Body of pancreas (tissue), 4 donors: Measurements from ENCODE around the gene INSIG2. TPM values are rescaled to one million over a fixed set of nuclear protein-coding genes. Genes with fewer than 3 reads are reported as not detected.

Source experiments
- ATAC-seq: fragments of 150-250 bp; one replicate; pipeline ENCODE4 v1.9.1; 2016
- DNase-seq, 4 donors: peaks; one replicate each; pipeline ENCODE4 v3.0.0-alpha.2; 2019
- H3K27ac ChIP-seq, 4 donors: fragments of 200-600 bp; sonication (generic); 1 replicate in 3 of 4; 2 replicates in 1 of 4; pipeline versions ENCODE4 v1.5.1 to v1.6.1; 2016 to 2019; ENCODE audit warnings: mild to moderate bottlenecking in 1 of 4, mixed read lengths in 1 of 4, moderate library complexity in 1 of 4
- H3K27me3 ChIP-seq, 2 donors: fragments of 200-600 bp; sonication (generic); one replicate each; pipeline ENCODE4 v1.6.0; 2016; ENCODE audit warnings: mild to moderate bottlenecking in 1 of 2
- H3K36me3 ChIP-seq, 2 donors: fragments of 200-600 bp; sonication (generic); replicated peaks in 1 of 2; 2 replicates each; pipeline ENCODE4 v1.5.1; 2016; ENCODE audit warnings: low read depth in 2 of 2; ENCODE audit not compliant: insufficient read depth in 1 of 2
- H3K4me1 ChIP-seq: fragments of 200-600 bp; sonication (generic); one replicate; pipeline ENCODE4 v1.6.0; 2016
- H3K4me3 ChIP-seq, 2 donors: fragments of 200-600 bp; sonication (generic); 1 replicate in 1 of 2; 2 replicates in 1 of 2; pipeline ENCODE4 v1.5.1; 2016 to 2019
- H3K9me3 ChIP-seq, 3 donors: fragments of 200-600 bp; sonication (generic); 1 replicate in 2 of 3; 2 replicates in 1 of 3; pipeline ENCODE4 v1.5.1; 2016
- CTCF ChIP-seq, 7 experiments: fragments of 450-650 bp in 4 of 7; fragments of 200-600 bp in 3 of 7; sonication (generic) in 3 of 7; IDR thresholded peaks; one replicate each; pipeline ENCODE4 v1.5.1; 2016 to 2019; ENCODE audit warnings: antibody characterized with exemption in 7 of 7
- POLR2A ChIP-seq, 3 donors: fragments of 450-650 bp; IDR thresholded peaks; one replicate each; pipeline ENCODE4 v1.6.1; 2016; ENCODE audit warnings: antibody characterized with exemption in 3 of 3, mild to moderate bottlenecking in 2 of 3
- whole genome bisulfite sequencing, 2 donors: methylation state at CpG; one replicate each; pipeline ENCODE4 v1.1.5; 2017; 5-methylcytosine and 5-hydroxymethylcytosine counted together
- intact Hi-C: fragments of 100-400 bp; cut with DNase I; formaldehyde crosslinking; loops from one replicate; pipeline ENCODE4 v1.15.1; 2023
- total RNA-seq, 2 donors: library from RNA; depleted of rRNA; stranded (reverse); fragments of >200 nt; gene quantifications; one replicate each; pipeline ENCODE4 v1.1.0, GENCODE V29; 2016

INSIG2 gene
- total RNA-seq, 2 donors from 2014 or later = 3.6 to 25.4 TPM

- DNase-seq = no peak
- 64 to 76% methylated on average over 2 of the region's 2 CpGs for WGBS, 2 donors
- Histone ChIP-seq H3K9me3 (no peaks in the 10 kb centered on the region), H3K36me3 (no peaks in the 10 kb centered on the region), H3K27me3 (no peaks in the 10 kb centered on the region), H3K27ac (no peak overlapping the region), H3K4me1 (peaks cover 12% of the 10 kb centered on the region), H3K4me3 (no peak overlapping the region)
- no peak for ATAC-seq
- intact Hi-C loops = no loop called here
- TF ChIP-seq POLR2A (IDR thresholded peaks at IDR 0.05) (no peak), CTCF (IDR thresholded peaks at IDR 0.05) (no peak)
Observed at GRCh38 chr2:118052474-118052873, 35.8 kb upstream of the INSIG2 start.

- Histone ChIP-seq H3K36me3 (no peaks in the 10 kb centered on the region), H3K27me3 (no peaks in the 10 kb centered on the region), H3K4me1 (peaks cover 7% of the 10 kb centered on the region), H3K4me3 (no peak overlapping the region), H3K27ac (no peak overlapping the region), H3K9me3 (no peaks in the 10 kb centered on the region)
- 68 to 79% methylated on average over 7 of the region's 7 CpGs for WGBS, 2 donors
- TF ChIP-seq CTCF (IDR thresholded peaks at IDR 0.05) (no peak), POLR2A (IDR thresholded peaks at IDR 0.05) (no peak)
- ATAC-seq = no peak
- intact Hi-C loops = no loop called here
- no peak for DNase-seq
Observed at GRCh38 chr2:118053681-118054080, 34.6 kb upstream of the INSIG2 start.

- DNase-seq (no peak), ATAC-seq (no peak)
- peaks cover 7% of the 10 kb centered on the region for H3K4me1 ChIP-seq
- no peak overlapping the region for H3K27ac ChIP-seq
- no peaks in the 10 kb centered on the region for H3K27me3 ChIP-seq
- 31 to 46% methylated on average over 3 of the region's 3 CpGs for WGBS, 2 donors
- H3K36me3 ChIP-seq = no peaks in the 10 kb centered on the region
- H3K9me3 ChIP-seq = no peaks in the 10 kb centered on the region
- intact Hi-C loops = no loop called here
- TF ChIP-seq POLR2A (IDR thresholded peaks at IDR 0.05) (no peak), CTCF (IDR thresholded peaks at IDR 0.05) (no peak)
- H3K4me3 ChIP-seq = no peak overlapping the region
Observed at GRCh38 chr2:118054213-118055008, 33.9 kb upstream of the INSIG2 start.

GRCh38 chr2:118055512-118056164 is 32.6 kb upstream of the INSIG2 start:
- no peak for ATAC-seq

More at GRCh38 chr2:118055512-118056164, 32.6 kb upstream of the INSIG2 start:
- whole genome bisulfite sequencing, 2 donors = 73 to 76% methylated on average over 9 to 10 of the region's 10 CpGs
- intact Hi-C loops = no loop called here
- Histone ChIP-seq H3K27ac (no peak overlapping the region), H3K4me3 (no peak overlapping the region), H3K9me3 (no peaks in the 10 kb centered on the region), H3K27me3 (no peaks in the 10 kb centered on the region), H3K36me3 (no peaks in the 10 kb centered on the region), H3K4me1 (no peaks in the 10 kb centered on the region)
- DNase-seq = no peak
- TF ChIP-seq POLR2A (IDR thresholded peaks at IDR 0.05) (no peak), CTCF (IDR thresholded peaks at IDR 0.05) (no peak)
